GM13977 (cell line): Measurements from ENCODE around the gene C11orf21.

Source experiments
- DNase-seq: peaks from one replicate; pipeline ENCODE4 v3.0.0; 2012; ENCODE audit warnings: low spot score
- in situ Hi-C: fragments of 300-500 bp; cut with MboI; formaldehyde crosslinking; loops from one replicate; pipeline ENCODE4 v1.12.0; 2022; ENCODE audit warnings: low sequenced_read_pairs, low pct_unique_long_range_greater_than_20kb, mixed read lengths, inconsistent platforms; ENCODE audit not compliant: unreplicated experiment
- TF ChIP-seq, protein P1 (sequence below): IDR thresholded peaks from 2 replicates; pipeline ENCODE4 v1.5.1; 2012; ENCODE audit warnings: mild to moderate bottlenecking, control low read depth; ENCODE audit not compliant: insufficient read depth; ENCODE audit errors: extremely low read depth, missing control alignments

C11orf21 gene

DNA sequence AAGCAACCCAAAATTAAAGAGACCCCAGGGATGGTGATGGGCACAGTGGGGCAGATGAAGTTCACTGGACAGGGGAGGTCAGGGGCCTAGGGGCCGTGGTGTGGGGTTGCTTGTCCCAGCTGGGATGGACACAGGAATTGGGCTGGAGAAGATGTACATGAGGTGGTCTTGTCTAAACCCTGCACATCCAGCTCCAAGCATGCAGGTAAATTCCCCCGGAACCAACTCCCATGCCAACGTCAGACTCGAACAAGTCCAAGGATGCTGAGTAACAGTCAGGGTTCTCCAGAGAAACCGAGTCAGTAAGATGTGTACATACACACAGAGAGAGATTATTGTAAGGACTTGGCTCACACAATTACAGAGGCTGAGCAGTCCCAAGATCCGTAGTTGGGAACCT is 29.0 kb upstream of the C11orf21 start:
- in situ Hi-C loops: no loop called here
- TF ChIP-seq, protein P1, sequence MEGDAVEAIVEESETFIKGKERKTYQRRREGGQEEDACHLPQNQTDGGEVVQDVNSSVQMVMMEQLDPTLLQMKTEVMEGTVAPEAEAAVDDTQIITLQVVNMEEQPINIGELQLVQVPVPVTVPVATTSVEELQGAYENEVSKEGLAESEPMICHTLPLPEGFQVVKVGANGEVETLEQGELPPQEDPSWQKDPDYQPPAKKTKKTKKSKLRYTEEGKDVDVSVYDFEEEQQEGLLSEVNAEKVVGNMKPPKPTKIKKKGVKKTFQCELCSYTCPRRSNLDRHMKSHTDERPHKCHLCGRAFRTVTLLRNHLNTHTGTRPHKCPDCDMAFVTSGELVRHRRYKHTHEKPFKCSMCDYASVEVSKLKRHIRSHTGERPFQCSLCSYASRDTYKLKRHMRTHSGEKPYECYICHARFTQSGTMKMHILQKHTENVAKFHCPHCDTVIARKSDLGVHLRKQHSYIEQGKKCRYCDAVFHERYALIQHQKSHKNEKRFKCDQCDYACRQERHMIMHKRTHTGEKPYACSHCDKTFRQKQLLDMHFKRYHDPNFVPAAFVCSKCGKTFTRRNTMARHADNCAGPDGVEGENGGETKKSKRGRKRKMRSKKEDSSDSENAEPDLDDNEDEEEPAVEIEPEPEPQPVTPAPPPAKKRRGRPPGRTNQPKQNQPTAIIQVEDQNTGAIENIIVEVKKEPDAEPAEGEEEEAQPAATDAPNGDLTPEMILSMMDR: no peak
- no peak for DNase-seq

DNA sequence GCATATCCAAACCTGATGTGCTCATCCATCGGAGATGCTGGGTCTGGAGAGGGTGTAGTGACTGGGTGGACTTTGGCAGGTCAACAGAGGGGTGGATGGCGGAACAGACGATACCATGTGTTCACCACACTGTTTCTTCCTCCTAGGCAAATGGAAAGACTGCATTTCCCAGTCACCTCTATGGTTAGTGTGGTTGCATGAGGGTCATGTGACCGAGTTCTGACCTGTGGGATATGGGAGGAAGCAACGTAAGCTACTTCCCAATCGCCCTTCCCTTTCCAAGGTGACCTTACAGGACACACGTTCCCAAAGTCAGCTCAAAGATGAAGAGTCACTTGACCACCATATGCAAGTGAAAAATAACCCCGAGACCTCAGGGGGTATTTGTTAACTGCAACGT is 27.8 kb upstream of the C11orf21 start:
- in situ Hi-C loops: no loop called here

DNA sequence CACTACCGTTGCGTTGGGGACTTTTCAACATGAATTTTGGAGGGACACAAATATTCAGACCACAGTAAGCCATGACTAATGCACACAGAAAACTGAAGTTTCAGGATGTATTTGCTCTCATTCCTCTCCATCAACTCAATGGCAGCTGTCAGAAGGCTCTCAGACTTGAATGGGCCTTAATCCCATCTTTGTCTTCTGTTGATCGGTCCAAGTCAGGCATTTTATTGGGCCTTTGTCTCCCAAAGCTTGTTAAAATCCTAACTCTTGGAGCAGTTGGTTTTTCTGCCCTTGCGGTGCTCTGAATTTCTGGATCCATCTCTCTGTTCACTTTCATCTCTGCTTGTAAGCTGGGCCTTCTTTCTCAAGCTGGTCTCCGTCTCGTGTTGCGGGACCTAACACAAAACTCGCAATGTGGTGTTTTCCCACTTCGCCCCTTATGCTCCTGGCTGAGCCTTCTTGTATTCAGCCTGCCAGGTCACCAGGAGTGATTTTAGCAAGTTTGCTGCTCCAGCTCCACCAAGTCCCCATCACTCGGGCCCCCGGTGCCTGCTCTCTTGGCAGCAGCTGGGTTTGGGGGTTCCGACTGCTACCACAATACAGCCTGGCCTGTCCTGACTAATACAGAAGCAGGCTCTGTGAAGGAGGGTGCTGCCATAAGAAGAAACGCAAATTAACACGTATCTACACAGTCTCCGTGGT is 27.1 kb upstream of the C11orf21 start:
- DNase-seq: no peak
- TF ChIP-seq, protein P1: no peak
- in situ Hi-C loops: no loop called here

More for the DNA sequence above, 27.8 kb upstream of the C11orf21 start:
- TF ChIP-seq, protein P1: no peak
- DNase-seq: no peak

DNA sequence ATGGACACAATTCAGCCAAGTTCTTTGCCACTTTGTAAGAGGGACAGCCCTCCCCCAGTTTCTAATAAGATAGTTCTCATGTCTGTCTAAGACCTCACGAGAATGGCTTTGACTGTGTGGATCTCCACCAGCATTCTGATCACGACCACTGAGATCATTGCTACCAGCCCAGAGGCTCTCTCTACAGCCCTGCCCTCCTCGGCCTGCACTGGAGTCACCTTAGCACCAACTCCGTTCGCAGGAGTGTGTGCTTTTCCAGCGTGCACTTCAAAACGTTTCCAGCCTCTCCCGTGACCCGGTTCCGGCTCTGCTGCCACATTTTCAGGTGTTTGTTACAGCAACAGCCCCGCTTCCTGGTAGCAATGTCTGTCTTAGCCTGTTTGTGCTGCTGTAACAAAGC is 26.3 kb upstream of the C11orf21 start:
- in situ Hi-C loops: no loop called here
- no peak for DNase-seq
- TF ChIP-seq, protein P1: no peak

DNA sequence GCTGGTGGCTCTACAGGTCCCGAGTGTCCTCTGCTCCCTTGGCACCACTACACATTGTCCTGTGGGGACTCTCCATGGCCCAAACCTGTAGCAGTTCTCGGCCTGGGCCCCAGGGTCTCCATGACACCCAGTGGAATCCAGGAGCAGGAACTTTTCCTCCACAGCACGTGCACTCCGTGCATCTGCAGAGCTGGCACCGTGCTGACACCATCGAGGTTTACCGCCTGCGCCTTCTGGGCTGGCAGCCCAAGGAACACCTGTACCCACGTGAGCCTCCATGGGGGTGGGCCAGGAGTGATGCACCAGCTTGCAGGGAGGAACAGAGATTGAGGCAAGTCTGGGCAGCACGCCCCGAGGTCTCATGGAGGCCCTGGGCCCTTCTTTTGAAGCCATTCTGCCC is 25.3 kb upstream of the C11orf21 start:
- in situ Hi-C loops: no loop called here
- TF ChIP-seq, protein P1: no peak
- DNase-seq: no peak

DNA sequence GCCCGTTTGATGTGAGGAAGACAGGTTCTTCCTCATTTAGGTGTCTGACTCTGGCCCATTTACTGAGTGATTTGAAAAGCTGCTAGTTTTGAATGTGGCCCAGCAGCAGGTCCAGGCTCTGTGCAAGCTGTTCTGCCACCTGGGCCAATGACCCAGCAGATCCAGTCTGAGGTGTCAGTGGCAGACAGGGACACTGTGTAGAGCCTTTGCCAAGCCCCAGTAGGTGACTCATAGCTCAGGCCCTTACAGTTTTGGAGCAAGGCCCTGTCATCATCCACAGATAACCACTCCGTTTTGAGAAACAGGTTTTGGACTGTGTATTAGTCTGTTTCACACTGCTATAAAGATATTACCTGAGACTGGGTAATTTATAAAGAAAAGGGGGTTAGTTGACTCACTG is 24.0 kb upstream of the C11orf21 start:
- in situ Hi-C loops: no loop called here
- DNase-seq: no peak
- TF ChIP-seq, protein P1: no peak
